Stimulated activated CD4-positive, alpha-beta T cell treated with anti-CD3 and anti-CD28 coated beads, TNF-alpha, amount 100 ng/mL, for 48 hours (primary cell): ENCODE data around the gene TM4SF20.

Experiments used
- DNase-seq, 3 donors: peaks; one replicate each; pipeline ENCODE4 v3.0.0-alpha.2; 2020; ENCODE audit warnings: low read depth in 3 of 3

Gene TM4SF20

GRCh38 chr2:227320305-227321094, 58.6 kb downstream of the TM4SF20 start:
- no peak for DNase-seq

GRCh38 chr2:227317834-227318233, 61.3 kb downstream of the TM4SF20 start:
- DNase-seq, result no peak

GRCh38 chr2:227313310-227313709, 65.8 kb downstream of the TM4SF20 start:
- no peak for DNase-seq

GRCh38 chr2:227312579-227312978, 66.5 kb downstream of the TM4SF20 start:
- DNase-seq, result no peak
